ENCODE data around the gene MFF.

The MFF gene

GRCh38 chr2:227397562-227397961 is 72.5 kb downstream of the MFF start:
- TF ChIP-seq YY1 (IDR thresholded peaks at IDR 0.05; ENCODE audit: low read depth) (no peak), EP300 (IDR thresholded peaks at IDR 0.05; ENCODE audit: borderline replicate concordance) (no peak), TEAD4 (IDR thresholded peaks at IDR 0.05) (no peak), CREB1 (IDR thresholded peaks at IDR 0.05; ENCODE audit: low read depth) (no peak), ZBTB7A (IDR thresholded peaks at IDR 0.05; ENCODE audit: low read depth) (no peak), FOXM1 (IDR thresholded peaks at IDR 0.05; ENCODE audit: borderline replicate concordance, low read depth) (no peak), NFIC (IDR thresholded peaks at IDR 0.05) (no peak), TCF12 (IDR thresholded peaks at IDR 0.05; ENCODE audit: low read depth) (no peak), CEBPB (IDR thresholded peaks at IDR 0.05) (no peak), RAD21 (IDR thresholded peaks at IDR 0.05; ENCODE audit: low read depth) (no peak), EGR1 (IDR thresholded peaks at IDR 0.05) (no peak), MAX (IDR thresholded peaks at IDR 0.05) (no peak), TAF1 (IDR thresholded peaks at IDR 0.05; ENCODE audit: low read depth) (no peak)
- TF ChIP-seq, protein P1, sequence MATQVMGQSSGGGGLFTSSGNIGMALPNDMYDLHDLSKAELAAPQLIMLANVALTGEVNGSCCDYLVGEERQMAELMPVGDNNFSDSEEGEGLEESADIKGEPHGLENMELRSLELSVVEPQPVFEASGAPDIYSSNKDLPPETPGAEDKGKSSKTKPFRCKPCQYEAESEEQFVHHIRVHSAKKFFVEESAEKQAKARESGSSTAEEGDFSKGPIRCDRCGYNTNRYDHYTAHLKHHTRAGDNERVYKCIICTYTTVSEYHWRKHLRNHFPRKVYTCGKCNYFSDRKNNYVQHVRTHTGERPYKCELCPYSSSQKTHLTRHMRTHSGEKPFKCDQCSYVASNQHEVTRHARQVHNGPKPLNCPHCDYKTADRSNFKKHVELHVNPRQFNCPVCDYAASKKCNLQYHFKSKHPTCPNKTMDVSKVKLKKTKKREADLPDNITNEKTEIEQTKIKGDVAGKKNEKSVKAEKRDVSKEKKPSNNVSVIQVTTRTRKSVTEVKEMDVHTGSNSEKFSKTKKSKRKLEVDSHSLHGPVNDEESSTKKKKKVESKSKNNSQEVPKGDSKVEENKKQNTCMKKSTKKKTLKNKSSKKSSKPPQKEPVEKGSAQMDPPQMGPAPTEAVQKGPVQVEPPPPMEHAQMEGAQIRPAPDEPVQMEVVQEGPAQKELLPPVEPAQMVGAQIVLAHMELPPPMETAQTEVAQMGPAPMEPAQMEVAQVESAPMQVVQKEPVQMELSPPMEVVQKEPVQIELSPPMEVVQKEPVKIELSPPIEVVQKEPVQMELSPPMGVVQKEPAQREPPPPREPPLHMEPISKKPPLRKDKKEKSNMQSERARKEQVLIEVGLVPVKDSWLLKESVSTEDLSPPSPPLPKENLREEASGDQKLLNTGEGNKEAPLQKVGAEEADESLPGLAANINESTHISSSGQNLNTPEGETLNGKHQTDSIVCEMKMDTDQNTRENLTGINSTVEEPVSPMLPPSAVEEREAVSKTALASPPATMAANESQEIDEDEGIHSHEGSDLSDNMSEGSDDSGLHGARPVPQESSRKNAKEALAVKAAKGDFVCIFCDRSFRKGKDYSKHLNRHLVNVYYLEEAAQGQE (IDR thresholded peaks at IDR 0.05; ENCODE audit: low read depth) = no peak
- TF ChIP-seq, protein P2, sequence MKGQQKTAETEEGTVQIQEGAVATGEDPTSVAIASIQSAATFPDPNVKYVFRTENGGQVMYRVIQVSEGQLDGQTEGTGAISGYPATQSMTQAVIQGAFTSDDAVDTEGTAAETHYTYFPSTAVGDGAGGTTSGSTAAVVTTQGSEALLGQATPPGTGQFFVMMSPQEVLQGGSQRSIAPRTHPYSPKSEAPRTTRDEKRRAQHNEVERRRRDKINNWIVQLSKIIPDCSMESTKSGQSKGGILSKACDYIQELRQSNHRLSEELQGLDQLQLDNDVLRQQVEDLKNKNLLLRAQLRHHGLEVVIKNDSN (IDR thresholded peaks at IDR 0.05) = no peak

DNA sequence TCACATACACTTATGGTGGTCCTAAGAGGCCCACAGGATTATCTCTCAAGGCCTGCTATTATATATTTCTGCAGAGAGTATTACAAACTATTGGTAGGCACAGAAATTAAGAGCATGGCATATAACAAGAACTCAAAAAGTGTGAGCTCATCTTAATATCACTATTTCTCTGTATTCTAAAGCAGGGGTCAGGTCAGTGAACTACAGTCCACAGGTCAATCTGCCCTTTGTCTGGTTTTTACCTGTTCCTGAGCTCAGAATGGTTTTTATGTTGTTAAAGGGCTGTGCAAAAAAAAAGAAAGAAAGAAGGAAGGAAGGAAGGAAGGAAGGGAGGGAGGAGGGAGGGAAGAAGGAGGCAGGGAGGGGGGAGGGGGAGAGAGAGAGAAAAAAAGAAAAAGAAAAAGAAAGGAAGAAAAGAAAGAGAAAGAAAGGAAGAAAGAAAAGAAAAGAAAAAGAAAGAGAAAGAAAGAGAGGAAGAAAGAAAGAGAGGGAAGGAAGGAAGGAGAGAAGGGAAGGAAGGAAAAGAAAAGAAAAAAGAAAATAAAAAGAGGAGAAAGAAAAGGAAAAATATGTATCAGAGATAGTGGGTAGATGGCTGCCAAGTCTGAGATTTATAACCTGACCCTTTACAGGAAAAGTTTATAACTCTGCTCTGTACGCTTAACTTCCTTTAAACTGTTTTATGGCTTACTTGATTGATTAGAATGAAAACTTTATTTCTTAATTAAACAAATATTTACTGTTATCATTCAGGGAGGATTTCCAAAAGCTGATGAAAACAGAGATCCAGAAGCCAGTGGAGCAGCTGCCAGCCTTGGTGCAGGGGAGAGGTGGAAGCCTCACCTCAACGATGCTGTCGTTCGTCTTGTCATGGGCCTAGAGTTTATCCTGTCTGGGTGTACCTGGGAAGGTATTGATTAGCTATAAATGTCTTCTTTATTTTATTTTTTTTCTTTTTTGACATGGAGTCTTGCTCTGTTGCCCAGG is 73.9 kb downstream of the MFF start:
- TF ChIP-seq TCF12 (IDR thresholded peaks at IDR 0.05; ENCODE audit: low read depth) (no peak), RAD21 (IDR thresholded peaks at IDR 0.05; ENCODE audit: low read depth) (no peak), EGR1 (IDR thresholded peaks at IDR 0.05) (no peak), TEAD4 (IDR thresholded peaks at IDR 0.05) (no peak), CREB1 (IDR thresholded peaks at IDR 0.05; ENCODE audit: low read depth) (no peak), EP300 (IDR thresholded peaks at IDR 0.05; ENCODE audit: borderline replicate concordance) (no peak), MAX (IDR thresholded peaks at IDR 0.05) (no peak), CEBPB (IDR thresholded peaks at IDR 0.05) (no peak), YY1 (IDR thresholded peaks at IDR 0.05; ENCODE audit: low read depth) (no peak), ZBTB7A (IDR thresholded peaks at IDR 0.05; ENCODE audit: low read depth) (no peak), NFIC (IDR thresholded peaks at IDR 0.05) (no peak), FOXM1 (IDR thresholded peaks at IDR 0.05; ENCODE audit: borderline replicate concordance, low read depth) (no peak), TAF1 (IDR thresholded peaks at IDR 0.05; ENCODE audit: low read depth) (no peak)
- TF ChIP-seq, protein P1 (IDR thresholded peaks at IDR 0.05; ENCODE audit: low read depth) = no peak
- TF ChIP-seq, protein P2 (IDR thresholded peaks at IDR 0.05) = no peak

GRCh38 chr2:227401550-227401949 is 76.5 kb downstream of the MFF start:
- TF ChIP-seq, protein P1 (IDR thresholded peaks at IDR 0.05; ENCODE audit: low read depth) = no peak
- TF ChIP-seq CEBPB (IDR thresholded peaks at IDR 0.05) = no peak
- TF ChIP-seq NFIC (IDR thresholded peaks at IDR 0.05) = no peak
- TF ChIP-seq MAX (IDR thresholded peaks at IDR 0.05) = no peak
- TF ChIP-seq TCF12 (IDR thresholded peaks at IDR 0.05; ENCODE audit: low read depth) = no peak
- no peak for TF ChIP-seq CREB1 (IDR thresholded peaks at IDR 0.05; ENCODE audit: low read depth)
- no peak for TF ChIP-seq EGR1 (IDR thresholded peaks at IDR 0.05)
- no peak for TF ChIP-seq ZBTB7A (IDR thresholded peaks at IDR 0.05; ENCODE audit: low read depth)
- TF ChIP-seq TAF1 (IDR thresholded peaks at IDR 0.05; ENCODE audit: low read depth) = no peak
- no peak for TF ChIP-seq RAD21 (IDR thresholded peaks at IDR 0.05; ENCODE audit: low read depth)
- no peak for TF ChIP-seq YY1 (IDR thresholded peaks at IDR 0.05; ENCODE audit: low read depth)

Measured in Ishikawa (cell line).